Measurements from ENCODE around the gene DNAH11.

DNAH11 gene

DNA sequence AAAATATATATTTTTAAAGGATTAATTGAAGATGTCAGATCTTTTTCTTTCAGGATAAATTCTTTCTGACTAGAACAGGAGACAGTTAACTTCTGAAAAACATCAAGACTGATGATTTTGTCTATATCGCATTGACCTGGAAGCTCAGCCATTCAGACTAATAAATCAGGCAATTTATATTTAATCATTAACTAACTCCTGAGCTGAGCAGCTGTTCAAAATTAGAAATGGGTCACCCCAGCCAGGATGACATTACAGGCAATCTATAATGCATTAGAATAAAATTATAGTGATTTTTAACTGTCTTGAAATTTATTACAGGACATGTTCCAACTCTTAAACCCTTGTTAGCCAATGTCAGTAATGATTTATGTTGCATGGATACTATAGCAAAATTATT is 263.0 kb downstream of the DNAH11 start:
- TF ChIP-seq, protein P1, sequence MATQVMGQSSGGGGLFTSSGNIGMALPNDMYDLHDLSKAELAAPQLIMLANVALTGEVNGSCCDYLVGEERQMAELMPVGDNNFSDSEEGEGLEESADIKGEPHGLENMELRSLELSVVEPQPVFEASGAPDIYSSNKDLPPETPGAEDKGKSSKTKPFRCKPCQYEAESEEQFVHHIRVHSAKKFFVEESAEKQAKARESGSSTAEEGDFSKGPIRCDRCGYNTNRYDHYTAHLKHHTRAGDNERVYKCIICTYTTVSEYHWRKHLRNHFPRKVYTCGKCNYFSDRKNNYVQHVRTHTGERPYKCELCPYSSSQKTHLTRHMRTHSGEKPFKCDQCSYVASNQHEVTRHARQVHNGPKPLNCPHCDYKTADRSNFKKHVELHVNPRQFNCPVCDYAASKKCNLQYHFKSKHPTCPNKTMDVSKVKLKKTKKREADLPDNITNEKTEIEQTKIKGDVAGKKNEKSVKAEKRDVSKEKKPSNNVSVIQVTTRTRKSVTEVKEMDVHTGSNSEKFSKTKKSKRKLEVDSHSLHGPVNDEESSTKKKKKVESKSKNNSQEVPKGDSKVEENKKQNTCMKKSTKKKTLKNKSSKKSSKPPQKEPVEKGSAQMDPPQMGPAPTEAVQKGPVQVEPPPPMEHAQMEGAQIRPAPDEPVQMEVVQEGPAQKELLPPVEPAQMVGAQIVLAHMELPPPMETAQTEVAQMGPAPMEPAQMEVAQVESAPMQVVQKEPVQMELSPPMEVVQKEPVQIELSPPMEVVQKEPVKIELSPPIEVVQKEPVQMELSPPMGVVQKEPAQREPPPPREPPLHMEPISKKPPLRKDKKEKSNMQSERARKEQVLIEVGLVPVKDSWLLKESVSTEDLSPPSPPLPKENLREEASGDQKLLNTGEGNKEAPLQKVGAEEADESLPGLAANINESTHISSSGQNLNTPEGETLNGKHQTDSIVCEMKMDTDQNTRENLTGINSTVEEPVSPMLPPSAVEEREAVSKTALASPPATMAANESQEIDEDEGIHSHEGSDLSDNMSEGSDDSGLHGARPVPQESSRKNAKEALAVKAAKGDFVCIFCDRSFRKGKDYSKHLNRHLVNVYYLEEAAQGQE (IDR thresholded peaks at IDR 0.05; ENCODE audit: low read depth), result no peak
- no peak for TF ChIP-seq FOXM1 (IDR thresholded peaks at IDR 0.05; ENCODE audit: borderline replicate concordance, low read depth)
- TF ChIP-seq, protein P2, sequence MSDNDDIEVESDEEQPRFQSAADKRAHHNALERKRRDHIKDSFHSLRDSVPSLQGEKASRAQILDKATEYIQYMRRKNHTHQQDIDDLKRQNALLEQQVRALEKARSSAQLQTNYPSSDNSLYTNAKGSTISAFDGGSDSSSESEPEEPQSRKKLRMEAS (IDR thresholded peaks at IDR 0.05), result no peak

DNA sequence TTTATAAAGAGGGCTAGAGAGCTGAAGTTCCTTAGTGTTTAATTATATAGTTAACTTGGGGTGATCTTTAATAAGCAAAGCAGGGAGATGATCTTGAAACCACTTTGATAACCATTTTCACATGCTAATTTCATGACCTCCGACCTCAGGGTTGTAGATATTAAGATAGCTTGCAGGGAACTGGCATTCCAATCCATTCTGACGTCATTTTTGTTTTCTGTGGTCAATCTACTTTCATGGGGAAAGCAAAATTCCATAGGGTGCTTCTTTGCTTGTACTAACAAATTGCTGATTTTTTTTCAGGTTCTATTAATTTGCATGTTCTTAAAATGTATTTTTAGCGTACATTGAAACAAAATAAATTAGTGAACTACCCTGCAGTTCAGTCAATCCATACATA is 263.5 kb downstream of the DNAH11 start:
- TF ChIP-seq EP300 (IDR thresholded peaks at IDR 0.05; ENCODE audit: borderline replicate concordance) (no peak), FOXM1 (IDR thresholded peaks at IDR 0.05; ENCODE audit: borderline replicate concordance, low read depth) (no peak), CREB1 (IDR thresholded peaks at IDR 0.05; ENCODE audit: low read depth) (no peak), TAF1 (IDR thresholded peaks at IDR 0.05; ENCODE audit: low read depth) (no peak)

DNA sequence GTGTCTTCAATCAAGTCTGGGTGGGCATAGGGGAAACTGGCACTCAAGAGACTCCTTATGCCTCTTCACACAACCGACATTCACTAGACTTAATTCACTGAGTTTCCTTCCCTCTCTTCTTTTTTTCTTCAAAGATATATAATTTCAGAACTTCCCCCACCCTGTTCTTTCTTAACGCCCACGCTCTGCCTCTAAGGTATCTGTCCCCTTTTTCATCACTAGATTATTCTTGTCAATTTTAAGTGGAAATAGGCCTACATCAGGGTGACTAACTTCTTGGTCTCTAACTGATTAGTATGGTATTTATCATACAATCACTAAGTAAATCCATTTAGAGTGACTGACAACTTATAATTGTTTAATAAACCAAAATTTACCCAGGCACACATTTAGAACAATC is 276.2 kb downstream of the DNAH11 start:
- TF ChIP-seq, protein P3, sequence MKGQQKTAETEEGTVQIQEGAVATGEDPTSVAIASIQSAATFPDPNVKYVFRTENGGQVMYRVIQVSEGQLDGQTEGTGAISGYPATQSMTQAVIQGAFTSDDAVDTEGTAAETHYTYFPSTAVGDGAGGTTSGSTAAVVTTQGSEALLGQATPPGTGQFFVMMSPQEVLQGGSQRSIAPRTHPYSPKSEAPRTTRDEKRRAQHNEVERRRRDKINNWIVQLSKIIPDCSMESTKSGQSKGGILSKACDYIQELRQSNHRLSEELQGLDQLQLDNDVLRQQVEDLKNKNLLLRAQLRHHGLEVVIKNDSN (IDR thresholded peaks at IDR 0.05), result no peak
- TF ChIP-seq FOXM1 (IDR thresholded peaks at IDR 0.05; ENCODE audit: borderline replicate concordance, low read depth), result no peak
- no peak for TF ChIP-seq ZBTB7A (IDR thresholded peaks at IDR 0.05; ENCODE audit: low read depth)
- TF ChIP-seq TEAD4 (IDR thresholded peaks at IDR 0.05), result no peak
- TF ChIP-seq CREB1 (IDR thresholded peaks at IDR 0.05; ENCODE audit: low read depth), result no peak
- no peak for TF ChIP-seq YY1 (IDR thresholded peaks at IDR 0.05; ENCODE audit: low read depth)
- no peak for TF ChIP-seq RAD21 (IDR thresholded peaks at IDR 0.05; ENCODE audit: low read depth)
- TF ChIP-seq, protein P1 (IDR thresholded peaks at IDR 0.05; ENCODE audit: low read depth), result no peak
- no peak for TF ChIP-seq CEBPB (IDR thresholded peaks at IDR 0.05)
- TF ChIP-seq EGR1 (IDR thresholded peaks at IDR 0.05), result no peak
- TF ChIP-seq NFIC (IDR thresholded peaks at IDR 0.05), result no peak
- TF ChIP-seq, protein P2 (IDR thresholded peaks at IDR 0.05), result no peak
- TF ChIP-seq TAF1 (IDR thresholded peaks at IDR 0.05; ENCODE audit: low read depth), result no peak
- no peak for TF ChIP-seq EP300 (IDR thresholded peaks at IDR 0.05; ENCODE audit: borderline replicate concordance)

DNA sequence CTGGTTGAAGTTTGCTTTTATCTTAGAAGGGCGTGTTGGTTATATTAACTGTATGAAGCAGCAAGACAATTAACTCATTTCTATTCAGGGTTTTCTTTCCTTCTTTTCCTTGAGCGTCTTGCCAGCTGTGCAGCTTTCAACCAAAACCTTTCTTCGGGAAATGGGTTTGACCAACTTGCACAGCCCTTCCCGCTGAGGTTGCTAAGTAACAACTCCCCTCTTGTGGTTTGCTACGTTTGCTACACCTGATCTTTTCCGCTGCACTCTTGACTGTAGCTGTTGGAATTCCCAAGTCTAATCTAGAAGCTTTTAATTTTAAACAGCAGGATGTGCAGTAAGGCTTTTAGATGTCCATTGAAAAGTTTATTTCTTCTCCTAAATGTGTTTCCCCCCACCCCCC is 286.0 kb downstream of the DNAH11 start:
- TF ChIP-seq, protein P1 (IDR thresholded peaks at IDR 0.05; ENCODE audit: low read depth), result no peak
- TF ChIP-seq RAD21 (IDR thresholded peaks at IDR 0.05; ENCODE audit: low read depth) (no peak), ZBTB7A (IDR thresholded peaks at IDR 0.05; ENCODE audit: low read depth) (no peak), TAF1 (IDR thresholded peaks at IDR 0.05; ENCODE audit: low read depth) (no peak), NFIC (IDR thresholded peaks at IDR 0.05) (no peak), CEBPB (IDR thresholded peaks at IDR 0.05) (no peak), TCF12 (IDR thresholded peaks at IDR 0.05; ENCODE audit: low read depth) (no peak), EP300 (IDR thresholded peaks at IDR 0.05; ENCODE audit: borderline replicate concordance) (no peak), EGR1 (IDR thresholded peaks at IDR 0.05) (no peak), FOXM1 (IDR thresholded peaks at IDR 0.05; ENCODE audit: borderline replicate concordance, low read depth) (no peak), TEAD4 (IDR thresholded peaks at IDR 0.05) (no peak), CREB1 (IDR thresholded peaks at IDR 0.05; ENCODE audit: low read depth) (no peak), YY1 (IDR thresholded peaks at IDR 0.05; ENCODE audit: low read depth) (no peak)
- TF ChIP-seq, protein P3 (IDR thresholded peaks at IDR 0.05), result no peak
- TF ChIP-seq, protein P2 (IDR thresholded peaks at IDR 0.05), result no peak

DNA sequence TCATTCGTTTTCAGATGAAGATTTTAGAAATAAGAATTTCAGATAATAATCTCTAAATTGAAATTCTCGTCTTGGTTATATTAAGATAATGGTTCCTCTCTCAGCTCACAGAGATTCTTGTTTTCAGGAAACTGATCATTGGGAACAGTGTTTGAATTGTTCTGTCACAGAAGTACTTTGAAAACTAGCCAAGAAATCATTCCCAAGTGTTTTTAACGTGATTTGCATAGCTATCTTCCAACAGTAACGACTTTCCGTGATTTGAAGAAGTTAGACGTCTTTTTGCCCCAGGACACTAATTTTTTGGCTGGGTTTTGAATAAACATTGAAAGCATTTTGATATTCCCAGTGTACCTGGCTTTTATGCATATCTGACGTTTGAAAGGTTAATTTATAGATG is 286.9 kb downstream of the DNAH11 start:
- no peak for TF ChIP-seq EGR1 (IDR thresholded peaks at IDR 0.05)
- no peak for TF ChIP-seq RAD21 (IDR thresholded peaks at IDR 0.05; ENCODE audit: low read depth)
- no peak for TF ChIP-seq TAF1 (IDR thresholded peaks at IDR 0.05; ENCODE audit: low read depth)
- no peak for TF ChIP-seq TEAD4 (IDR thresholded peaks at IDR 0.05)
- TF ChIP-seq, protein P3 (IDR thresholded peaks at IDR 0.05), result no peak
- TF ChIP-seq FOXM1 (IDR thresholded peaks at IDR 0.05; ENCODE audit: borderline replicate concordance, low read depth), result no peak
- TF ChIP-seq TCF12 (IDR thresholded peaks at IDR 0.05; ENCODE audit: low read depth), result no peak
- TF ChIP-seq ZBTB7A (IDR thresholded peaks at IDR 0.05; ENCODE audit: low read depth), result no peak
- no peak for TF ChIP-seq YY1 (IDR thresholded peaks at IDR 0.05; ENCODE audit: low read depth)
- TF ChIP-seq, protein P2 (IDR thresholded peaks at IDR 0.05), result no peak
- TF ChIP-seq, protein P1 (IDR thresholded peaks at IDR 0.05; ENCODE audit: low read depth), result no peak
- no peak for TF ChIP-seq CEBPB (IDR thresholded peaks at IDR 0.05)
- no peak for TF ChIP-seq EP300 (IDR thresholded peaks at IDR 0.05; ENCODE audit: borderline replicate concordance)
- TF ChIP-seq CREB1 (IDR thresholded peaks at IDR 0.05; ENCODE audit: low read depth), result no peak

Data from Ishikawa (cell line).